Erythroblast (primary cell): ENCODE measurements around the gene HNF4A.

Experiments
- DNase-seq, 2 experiments: peaks; one replicate each; lab custom pipeline; 2025; lab: John Stamatoyannopoulos, UW
- GATA1 ChIP-seq: IDR thresholded peaks from 2 replicates; pipeline ENCODE4 v1.6.1; 2011; ENCODE audit warnings: low read depth, mild to moderate bottlenecking, control low read depth, low read length, moderate library complexity
- POLR2A ChIP-seq: IDR thresholded peaks from 2 replicates; pipeline ENCODE4 v1.6.1; 2011; ENCODE audit warnings: mild to moderate bottlenecking, low read length

HNF4A gene

GRCh38 chr20:44392088-44392775, 36.7 kb downstream of the HNF4A start:
- DNase-seq, result no peak
- TF ChIP-seq POLR2A (no peak), GATA1 (no peak)

- DNase-seq, result peak in 1 of 2 experiments; percentile 55
- TF ChIP-seq POLR2A, result no peak
- TF ChIP-seq GATA1, result no peak
Observed at GRCh38 chr20:44392776-44393607, 37.5 kb downstream of the HNF4A start.

- no peak for TF ChIP-seq GATA1
- no peak for TF ChIP-seq POLR2A
- no peak for DNase-seq
Observed at GRCh38 chr20:44393608-44394451, 38.3 kb downstream of the HNF4A start.

GRCh38 chr20:44394452-44394701, 38.9 kb downstream of the HNF4A start:
- DNase-seq, result no peak
- TF ChIP-seq GATA1 (no peak), POLR2A (no peak)

GRCh38 chr20:44394702-44395460, 39.4 kb downstream of the HNF4A start:
- DNase-seq, result peak; percentile 94 to 99
- TF ChIP-seq POLR2A, result peak; percentile 27
- peak; percentile 43 for TF ChIP-seq GATA1

GRCh38 chr20:44395461-44396340, 40.2 kb downstream of the HNF4A start:
- peak; percentile 54 to 67 for DNase-seq
- no peak for TF ChIP-seq POLR2A
- no peak for TF ChIP-seq GATA1

GRCh38 chr20:44396369-44397130, 41.1 kb downstream of the HNF4A start:
- peak; percentile 55 to 56 for DNase-seq
- TF ChIP-seq GATA1 (no peak), POLR2A (no peak)

GRCh38 chr20:44398335-44398734, 42.8 kb downstream of the HNF4A start:
- DNase-seq, result peak; percentile 74 to 79
- TF ChIP-seq POLR2A (no peak), GATA1 (no peak)

- TF ChIP-seq POLR2A (no peak), GATA1 (no peak)
- DNase-seq, result peak; percentile 12 to 22
Observed at GRCh38 chr20:44399446-44399845, 43.9 kb downstream of the HNF4A start.

GRCh38 chr20:44400671-44400969, 45.1 kb downstream of the HNF4A start:
- TF ChIP-seq GATA1 (no peak), POLR2A (no peak)
- no peak for DNase-seq

GRCh38 chr20:44400970-44401769, 45.7 kb downstream of the HNF4A start:
- peak; percentile 73 to 86 for DNase-seq
- TF ChIP-seq POLR2A (no peak), GATA1 (no peak)
